Thyroid gland (tissue), 4 donors: ENCODE measurements around the gene SEMA4B.

Source experiments
- POLR2A ChIP-seq, 2 donors: fragments of 450-650 bp; IDR thresholded peaks; one replicate each; pipeline ENCODE4 v1.6.1; 2017; ENCODE audit warnings: antibody characterized with exemption in 2 of 2, mild to moderate bottlenecking in 2 of 2, moderate library complexity in 1 of 2
- TF ChIP-seq, protein P1 (sequence below), 6 experiments: fragments of 200-600 bp in 3 of 6; fragments of 450-650 bp in 3 of 6; sonication (generic) in 3 of 6; IDR thresholded peaks; one replicate each; pipeline ENCODE4 v1.5.1; 2016 to 2019; ENCODE audit warnings: antibody characterized with exemption in 6 of 6, mild to moderate bottlenecking in 2 of 6, inconsistent platforms in 1 of 6, moderate library complexity in 1 of 6

DNA sequence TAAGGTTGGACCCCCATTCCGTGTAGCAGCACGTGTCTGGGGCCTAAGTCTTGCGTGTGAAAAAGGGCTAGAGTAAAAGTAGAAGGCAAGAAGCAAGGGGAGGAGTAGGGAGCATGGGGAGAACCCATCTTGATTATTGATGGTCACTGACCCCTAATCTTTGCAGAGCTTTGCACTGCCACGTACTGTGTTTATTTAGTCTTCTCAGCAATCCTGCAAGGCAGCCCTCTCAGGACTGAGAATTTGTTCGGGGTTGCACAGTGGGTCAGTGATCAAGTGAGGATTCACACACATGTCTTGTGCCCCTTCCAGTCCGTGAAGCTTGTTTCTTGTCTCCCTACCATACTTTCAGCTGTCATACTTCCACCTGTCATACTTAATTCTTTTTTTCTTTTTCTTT is 7.2 kb downstream of the SEMA4B start:
- TF ChIP-seq, protein P1, sequence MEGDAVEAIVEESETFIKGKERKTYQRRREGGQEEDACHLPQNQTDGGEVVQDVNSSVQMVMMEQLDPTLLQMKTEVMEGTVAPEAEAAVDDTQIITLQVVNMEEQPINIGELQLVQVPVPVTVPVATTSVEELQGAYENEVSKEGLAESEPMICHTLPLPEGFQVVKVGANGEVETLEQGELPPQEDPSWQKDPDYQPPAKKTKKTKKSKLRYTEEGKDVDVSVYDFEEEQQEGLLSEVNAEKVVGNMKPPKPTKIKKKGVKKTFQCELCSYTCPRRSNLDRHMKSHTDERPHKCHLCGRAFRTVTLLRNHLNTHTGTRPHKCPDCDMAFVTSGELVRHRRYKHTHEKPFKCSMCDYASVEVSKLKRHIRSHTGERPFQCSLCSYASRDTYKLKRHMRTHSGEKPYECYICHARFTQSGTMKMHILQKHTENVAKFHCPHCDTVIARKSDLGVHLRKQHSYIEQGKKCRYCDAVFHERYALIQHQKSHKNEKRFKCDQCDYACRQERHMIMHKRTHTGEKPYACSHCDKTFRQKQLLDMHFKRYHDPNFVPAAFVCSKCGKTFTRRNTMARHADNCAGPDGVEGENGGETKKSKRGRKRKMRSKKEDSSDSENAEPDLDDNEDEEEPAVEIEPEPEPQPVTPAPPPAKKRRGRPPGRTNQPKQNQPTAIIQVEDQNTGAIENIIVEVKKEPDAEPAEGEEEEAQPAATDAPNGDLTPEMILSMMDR (IDR thresholded peaks at IDR 0.05) = no peak
- TF ChIP-seq POLR2A (IDR thresholded peaks at IDR 0.05) = no peak
